LNCaP clone FGC (cell line): ENCODE data around the gene ASIC1.
"Not testable (repeated sequence)": the region's sequence is repeated elsewhere in the genome, so short reads cannot be mapped to it uniquely, and the experiment has no call there.

Source experiments
- DNase-seq: peaks from one replicate; pipeline ENCODE4 v3.0.0-alpha.2; 2011; ENCODE audit warnings: low read depth
- H3K4me3 ChIP-seq: 2 replicates; pipeline ENCODE4 v1.5.1; 2011; ENCODE audit warnings: mild to moderate bottlenecking, low read depth, low read length, control low read depth
- TF ChIP-seq, protein P1 (sequence below): IDR thresholded peaks from 2 replicates; pipeline ENCODE4 v1.5.1; 2012; ENCODE audit warnings: mild to moderate bottlenecking; ENCODE audit not compliant: control insufficient read depth, insufficient read depth; ENCODE audit errors: extremely low read depth

Gene ASIC1

DNA sequence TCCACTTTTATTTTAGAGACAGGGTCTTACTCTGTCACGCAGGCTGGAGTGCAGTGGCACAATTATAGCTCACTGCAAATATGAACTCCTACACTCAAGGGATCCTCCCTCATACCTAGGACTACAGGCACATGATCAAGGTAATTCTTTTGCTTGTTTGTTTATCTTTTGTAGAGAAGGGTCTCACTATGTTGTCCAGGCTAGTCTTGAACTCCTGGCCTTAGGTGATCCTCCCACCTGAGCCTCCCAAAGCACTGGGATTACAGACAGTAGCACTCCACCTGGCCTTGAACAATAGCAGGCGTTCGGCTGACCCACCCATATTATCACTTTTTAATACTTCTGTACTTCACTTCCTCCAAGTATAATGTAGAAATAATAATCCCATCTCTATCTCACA is 30.7 kb upstream of the ASIC1 start:
- DNase-seq, result no peak
- TF ChIP-seq, protein P1, sequence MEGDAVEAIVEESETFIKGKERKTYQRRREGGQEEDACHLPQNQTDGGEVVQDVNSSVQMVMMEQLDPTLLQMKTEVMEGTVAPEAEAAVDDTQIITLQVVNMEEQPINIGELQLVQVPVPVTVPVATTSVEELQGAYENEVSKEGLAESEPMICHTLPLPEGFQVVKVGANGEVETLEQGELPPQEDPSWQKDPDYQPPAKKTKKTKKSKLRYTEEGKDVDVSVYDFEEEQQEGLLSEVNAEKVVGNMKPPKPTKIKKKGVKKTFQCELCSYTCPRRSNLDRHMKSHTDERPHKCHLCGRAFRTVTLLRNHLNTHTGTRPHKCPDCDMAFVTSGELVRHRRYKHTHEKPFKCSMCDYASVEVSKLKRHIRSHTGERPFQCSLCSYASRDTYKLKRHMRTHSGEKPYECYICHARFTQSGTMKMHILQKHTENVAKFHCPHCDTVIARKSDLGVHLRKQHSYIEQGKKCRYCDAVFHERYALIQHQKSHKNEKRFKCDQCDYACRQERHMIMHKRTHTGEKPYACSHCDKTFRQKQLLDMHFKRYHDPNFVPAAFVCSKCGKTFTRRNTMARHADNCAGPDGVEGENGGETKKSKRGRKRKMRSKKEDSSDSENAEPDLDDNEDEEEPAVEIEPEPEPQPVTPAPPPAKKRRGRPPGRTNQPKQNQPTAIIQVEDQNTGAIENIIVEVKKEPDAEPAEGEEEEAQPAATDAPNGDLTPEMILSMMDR, result no peak
- no peak overlapping the region for H3K4me3 ChIP-seq

DNA sequence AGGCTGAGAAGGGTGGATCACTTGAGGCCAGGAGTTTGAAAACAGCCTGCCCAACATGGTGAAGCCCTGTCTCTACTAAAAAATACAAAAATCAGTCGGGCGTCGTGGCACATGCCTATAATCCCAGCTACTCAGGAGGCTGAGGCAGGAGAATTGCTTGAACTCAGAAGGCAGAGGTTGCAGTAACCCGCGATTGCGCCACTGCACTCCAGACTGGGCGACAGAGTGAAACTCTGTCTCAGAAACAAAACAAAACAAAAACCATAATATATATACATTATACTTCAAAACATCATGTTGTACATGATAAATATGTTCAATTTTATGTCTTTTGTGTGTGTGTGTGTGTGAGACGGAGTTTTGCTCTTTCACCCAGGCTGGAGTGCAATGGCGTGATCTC is 26.9 kb upstream of the ASIC1 start:
- DNase-seq, H3K4me3 ChIP-seq: not testable (repeated sequence)

DNA sequence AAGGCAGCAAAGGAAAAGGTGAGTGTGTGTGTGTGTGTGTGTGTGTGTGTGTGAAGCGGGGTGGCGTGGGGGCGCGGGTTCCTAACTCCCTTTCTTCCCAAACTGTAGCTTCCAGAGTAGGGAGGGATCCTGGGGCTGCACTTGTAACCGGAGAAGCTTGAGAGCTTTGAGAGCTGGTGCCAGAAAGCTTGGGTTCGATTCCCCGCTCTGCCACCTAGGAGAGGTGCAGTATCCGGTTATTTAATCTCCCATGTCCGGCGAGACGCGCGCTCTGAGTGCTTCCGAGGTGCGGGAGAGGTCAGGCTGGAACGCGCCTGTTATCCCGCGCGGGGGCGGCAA is 24.9 kb upstream of the ASIC1 start:
- H3K4me3 ChIP-seq, result no peak overlapping the region
- TF ChIP-seq, protein P1, result no peak
- DNase-seq, result no peak

DNA sequence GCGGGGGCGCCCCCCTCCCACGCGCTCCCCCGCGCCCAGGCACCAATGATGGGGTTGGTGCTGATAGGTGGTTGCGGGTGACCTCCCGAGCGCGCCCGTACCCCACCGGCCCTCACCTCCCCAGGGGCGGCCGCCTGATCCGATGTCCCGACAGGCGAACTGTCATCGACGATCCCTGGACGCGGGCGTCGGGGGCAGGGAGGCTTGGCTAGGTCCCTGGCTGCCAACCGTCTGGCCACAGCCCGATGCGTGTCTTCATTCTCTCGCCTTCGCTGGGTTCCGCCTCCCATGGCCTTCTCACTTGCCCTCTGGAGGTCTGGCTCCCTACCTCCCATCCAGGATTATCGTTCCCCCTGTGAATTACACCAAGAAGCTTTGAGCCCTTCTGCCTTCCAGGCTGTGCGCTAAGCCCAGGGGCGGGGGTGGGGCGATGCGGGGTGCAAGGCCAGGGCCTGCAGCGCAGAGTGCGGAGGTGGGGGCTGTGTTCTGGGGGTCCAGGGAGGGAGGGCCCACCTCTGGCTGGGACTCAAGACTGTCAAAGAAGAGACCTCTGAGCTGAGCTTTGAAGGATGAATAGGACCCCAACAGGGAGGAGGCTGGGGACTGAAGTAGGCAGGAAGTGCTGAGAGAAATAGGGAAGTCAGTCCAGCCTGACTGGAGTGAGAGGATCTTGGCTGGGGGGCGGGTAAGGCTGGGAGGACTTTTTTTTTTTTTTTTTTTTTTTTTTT is 24.4 kb upstream of the ASIC1 start:
- no peak for DNase-seq
- no peak overlapping the region for H3K4me3 ChIP-seq
- TF ChIP-seq, protein P1, result no peak

DNA sequence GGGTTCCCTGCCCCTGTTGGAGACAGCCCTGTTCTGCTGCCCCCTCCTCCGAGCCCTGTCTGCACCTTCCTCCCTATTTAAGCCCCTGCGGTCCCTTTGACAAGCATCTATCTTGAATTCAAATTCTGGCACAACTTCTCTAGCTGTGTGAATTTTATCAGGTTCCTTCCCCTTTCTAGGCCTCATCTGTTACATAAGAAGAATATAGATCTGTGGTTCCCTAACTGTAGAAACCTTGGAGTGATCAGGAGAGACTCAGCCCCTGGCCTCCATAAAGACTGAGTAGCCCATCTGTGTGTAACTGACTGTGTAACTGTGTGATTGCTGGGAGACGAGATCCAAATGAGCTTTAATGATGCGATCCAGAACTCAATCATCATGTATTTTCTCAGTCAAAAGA is 19.1 kb upstream of the ASIC1 start:
- TF ChIP-seq, protein P1, result no peak
- DNase-seq, result no peak
- no peak overlapping the region for H3K4me3 ChIP-seq

DNA sequence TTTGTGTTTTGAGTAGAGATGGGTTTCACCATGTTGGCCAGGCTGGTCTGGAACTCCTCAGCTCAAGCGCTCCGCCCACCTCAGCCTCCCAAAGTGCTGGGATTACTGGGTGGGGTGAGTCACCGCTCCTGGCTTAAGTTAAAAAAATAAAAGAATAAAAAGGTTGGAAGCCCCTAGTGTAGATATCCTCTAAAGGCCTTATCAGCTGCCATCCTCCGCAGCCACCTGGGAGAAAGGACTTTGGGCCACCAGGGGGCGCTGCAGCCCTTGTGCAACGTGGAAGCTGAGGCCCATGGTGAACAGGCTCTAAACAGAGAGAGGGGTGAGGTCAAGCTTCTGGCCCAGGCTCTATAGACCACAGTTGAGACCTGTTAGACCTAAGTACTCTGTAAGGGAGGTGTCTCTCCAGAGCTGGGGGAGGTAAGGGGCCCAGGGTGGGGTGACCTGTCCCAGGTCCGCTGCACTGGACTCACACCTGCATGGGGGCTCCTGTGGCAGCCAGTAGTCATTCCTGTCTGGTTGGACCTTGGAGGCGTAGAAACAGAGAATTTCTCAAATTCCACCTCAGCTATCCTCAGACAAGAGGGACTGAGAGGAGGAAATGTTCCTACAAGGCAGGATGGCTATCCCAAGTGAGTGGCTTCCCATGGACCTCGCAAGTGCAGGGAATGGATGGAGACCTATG is 18.1 kb upstream of the ASIC1 start:
- TF ChIP-seq, protein P1, result peak; percentile 91
- DNase-seq, result no peak
- H3K4me3 ChIP-seq, result no peak overlapping the region

DNA sequence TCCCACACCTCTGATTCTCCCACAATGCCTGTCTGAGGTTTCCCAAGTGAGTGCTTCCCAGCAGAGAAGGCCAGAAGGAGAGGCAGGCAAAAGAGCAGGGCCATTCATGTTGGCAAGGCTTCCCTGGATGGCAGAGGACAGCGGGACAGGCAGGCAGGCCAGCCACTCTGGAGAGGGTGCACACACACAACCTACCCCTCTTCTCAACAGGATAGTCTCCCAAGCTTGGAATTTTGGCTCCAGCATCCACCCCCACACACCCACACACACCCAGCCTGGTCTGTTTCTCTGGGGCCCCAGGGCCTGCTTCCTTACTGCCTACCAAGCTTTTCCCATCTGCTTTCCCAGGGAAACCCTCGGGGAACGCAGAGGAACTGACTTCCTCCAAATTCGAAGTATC is 16.7 kb upstream of the ASIC1 start:
- DNase-seq, result no peak
- TF ChIP-seq, protein P1, result no peak
- no peak overlapping the region for H3K4me3 ChIP-seq
